HepG2 (cell line): Measurements from ENCODE around the gene EXOSC7.

ENCODE experiments used
- CBX5 ChIP-seq: sonication (generic); formaldehyde crosslinking; IDR thresholded peaks from 2 replicates; pipeline ENCODE4 v1.4.0; 2020; ENCODE audit warnings: missing genetic modification reagents, borderline replicate concordance
- CHD2 ChIP-seq: IDR thresholded peaks from 2 replicates; pipeline ENCODE4 v1.6.1; 2011; ENCODE audit warnings: low read depth, low read length, improper control_type of control experiment
- SKI ChIP-seq: fragments of 450-650 bp; IDR thresholded peaks from one replicate; pipeline ENCODE4 v1.6.1; 2018; ENCODE audit warnings: mild to moderate bottlenecking; ENCODE audit not compliant: partially characterized antibody
- ZNF367 ChIP-seq: sonication (generic); formaldehyde crosslinking; IDR thresholded peaks from 2 replicates; pipeline ENCODE4 v1.4.0; 2020; ENCODE audit warnings: missing genetic modification reagents, borderline replicate concordance

DNA sequence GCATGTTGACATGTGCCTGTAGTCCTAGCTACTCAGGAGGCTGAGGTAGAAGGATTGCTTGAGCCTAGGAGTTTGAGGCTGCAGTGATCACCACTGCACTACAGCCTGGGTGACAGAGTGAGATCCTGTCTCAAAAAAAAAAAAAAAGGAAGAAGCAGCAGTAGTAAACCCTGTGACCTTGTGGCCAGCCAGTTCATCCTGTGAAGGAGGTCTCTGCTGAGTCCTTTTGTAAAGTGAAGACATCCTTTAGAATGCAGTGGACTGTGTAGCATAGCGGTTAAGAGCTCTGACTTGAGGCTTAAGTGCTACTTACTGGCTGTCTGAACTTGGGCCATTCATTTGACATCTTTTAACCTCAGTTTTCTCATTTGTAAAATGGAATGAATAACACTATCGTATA is 8.3 kb downstream of the EXOSC7 start:
- TF ChIP-seq CHD2 (no peak), CBX5 (CRISPR knock-in tag) (no peak), SKI (no peak), ZNF367 (CRISPR knock-in tag) (no peak)
